ENCODE results near the gene CLCN3.

CLCN3 gene

DNA sequence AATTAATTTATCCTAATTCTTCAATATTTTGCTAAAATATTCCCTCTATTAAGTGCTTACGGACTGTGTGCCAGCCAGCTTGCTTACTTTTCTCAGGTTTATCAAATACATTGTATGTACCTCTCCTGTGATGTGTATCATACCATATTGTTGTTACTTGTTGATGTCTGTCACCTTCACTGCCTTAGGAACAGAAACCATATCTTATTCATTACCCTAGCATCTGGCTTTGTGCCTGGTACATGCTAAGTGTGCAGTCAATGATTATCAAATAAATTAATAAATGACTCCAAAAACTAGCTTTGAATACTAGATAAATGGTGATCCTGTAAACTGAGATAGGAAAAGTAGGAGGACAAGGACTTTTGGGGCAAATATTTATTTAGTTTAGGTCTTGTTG, 6.9 kb downstream of the CLCN3 start:
- H3K27me3 ChIP-seq: no peaks in the 10 kb centered on the region
- TF ChIP-seq, protein P1, sequence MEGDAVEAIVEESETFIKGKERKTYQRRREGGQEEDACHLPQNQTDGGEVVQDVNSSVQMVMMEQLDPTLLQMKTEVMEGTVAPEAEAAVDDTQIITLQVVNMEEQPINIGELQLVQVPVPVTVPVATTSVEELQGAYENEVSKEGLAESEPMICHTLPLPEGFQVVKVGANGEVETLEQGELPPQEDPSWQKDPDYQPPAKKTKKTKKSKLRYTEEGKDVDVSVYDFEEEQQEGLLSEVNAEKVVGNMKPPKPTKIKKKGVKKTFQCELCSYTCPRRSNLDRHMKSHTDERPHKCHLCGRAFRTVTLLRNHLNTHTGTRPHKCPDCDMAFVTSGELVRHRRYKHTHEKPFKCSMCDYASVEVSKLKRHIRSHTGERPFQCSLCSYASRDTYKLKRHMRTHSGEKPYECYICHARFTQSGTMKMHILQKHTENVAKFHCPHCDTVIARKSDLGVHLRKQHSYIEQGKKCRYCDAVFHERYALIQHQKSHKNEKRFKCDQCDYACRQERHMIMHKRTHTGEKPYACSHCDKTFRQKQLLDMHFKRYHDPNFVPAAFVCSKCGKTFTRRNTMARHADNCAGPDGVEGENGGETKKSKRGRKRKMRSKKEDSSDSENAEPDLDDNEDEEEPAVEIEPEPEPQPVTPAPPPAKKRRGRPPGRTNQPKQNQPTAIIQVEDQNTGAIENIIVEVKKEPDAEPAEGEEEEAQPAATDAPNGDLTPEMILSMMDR (IDR thresholded peaks at IDR 0.05; ENCODE audit: low read depth, low read length): no peak
- no peak overlapping the region for H3K4me3 ChIP-seq (ENCODE audit: low read depth, low read length)
- H3K36me3 ChIP-seq: no peaks in the 10 kb centered on the region; the same call in 1 of the 2 replicates
- H3K9me3 ChIP-seq: no peaks in the 10 kb centered on the region
- peaks cover 24% of the 10 kb centered on the region for H3K4me1 ChIP-seq
- DNase-seq: no peak

DNA sequence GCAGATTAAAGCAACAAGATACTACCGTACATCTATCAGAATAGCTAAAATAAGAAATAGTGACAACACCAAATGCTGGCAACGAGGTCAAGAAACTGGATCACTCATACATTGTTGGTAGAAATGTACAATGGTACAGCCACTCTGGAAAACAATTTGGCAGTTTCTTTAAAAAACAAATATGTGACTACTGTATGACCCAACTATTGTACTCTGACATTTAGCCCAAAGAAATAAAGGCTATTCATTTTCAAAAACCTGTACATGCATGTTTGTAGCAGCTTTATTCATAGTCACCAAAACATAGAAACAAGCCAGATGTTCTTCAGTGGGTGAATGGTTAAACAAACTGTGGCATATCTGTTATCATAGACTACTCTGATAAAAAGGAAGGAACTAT, 8.2 kb downstream of the CLCN3 start:
- Histone ChIP-seq H3K9me3 (no peaks in the 10 kb centered on the region), H3K36me3 (no peaks in the 10 kb centered on the region; the same call in 1 of the 2 replicates), H3K4me3 (ENCODE audit: low read depth, low read length) (no peak overlapping the region), H3K27me3 (no peaks in the 10 kb centered on the region), H3K4me1 (peaks cover 24% of the 10 kb centered on the region)
- TF ChIP-seq, protein P1 (IDR thresholded peaks at IDR 0.05; ENCODE audit: low read depth, low read length): no peak
- DNase-seq: no peak

DNA sequence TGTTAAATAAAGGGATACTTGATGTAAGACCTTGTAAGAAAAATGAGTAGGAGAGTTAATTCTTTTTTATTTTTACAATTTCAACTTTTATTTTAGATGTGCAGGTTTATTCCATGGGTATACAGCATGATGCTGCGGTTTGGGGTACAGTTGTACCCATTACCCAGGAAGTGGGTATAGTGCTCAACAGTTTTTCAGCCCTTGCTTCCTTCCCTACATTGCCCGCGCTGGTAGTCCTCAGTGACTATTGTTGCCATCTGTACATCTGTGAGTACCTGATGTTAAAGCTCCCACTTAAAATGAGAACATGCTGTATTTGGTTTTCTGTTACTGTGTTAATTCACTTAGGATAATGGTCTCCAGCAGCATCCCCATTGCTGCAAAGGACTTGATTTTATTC, 9.7 kb downstream of the CLCN3 start:
- H3K4me3 ChIP-seq (ENCODE audit: low read depth, low read length): no peak overlapping the region
- TF ChIP-seq, protein P1 (IDR thresholded peaks at IDR 0.05; ENCODE audit: low read depth, low read length): no peak
- peaks cover 29% of the 10 kb centered on the region for H3K4me1 ChIP-seq
- no peaks in the 10 kb centered on the region for H3K27me3 ChIP-seq
- H3K36me3 ChIP-seq: no peaks in the 10 kb centered on the region; the same call in 1 of the 2 replicates
- DNase-seq: no peak
- H3K9me3 ChIP-seq: no peaks in the 10 kb centered on the region

DNA sequence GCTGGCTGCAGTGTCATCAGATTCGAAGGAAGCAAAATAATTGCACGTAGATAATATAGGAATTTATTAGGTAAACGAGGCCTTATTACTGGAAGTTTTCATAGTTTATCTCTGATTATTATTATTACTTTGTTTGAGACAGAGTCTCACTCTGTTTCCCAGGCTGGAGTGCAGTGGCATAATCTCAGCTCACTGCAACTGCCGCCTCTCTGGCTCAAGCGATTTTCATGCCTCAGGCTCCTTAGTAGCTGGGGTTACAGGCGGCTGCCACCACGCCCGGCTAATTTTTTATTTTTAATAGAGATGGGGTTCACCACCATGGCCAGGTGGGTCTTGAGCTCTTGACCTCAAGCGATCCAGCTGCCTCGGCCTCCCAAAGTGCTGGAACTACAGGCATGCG, 12.5 kb downstream of the CLCN3 start:
- Histone ChIP-seq H3K27me3 (no peaks in the 10 kb centered on the region), H3K4me3 (ENCODE audit: low read depth, low read length) (no peak overlapping the region), H3K4me1 (peaks cover 9% of the 10 kb centered on the region; the same call in 1 of the 2 replicates), H3K9me3 (no peaks in the 10 kb centered on the region), H3K36me3 (no peaks in the 10 kb centered on the region; the same call in none of the 2 replicates)
- DNase-seq: no peak
- TF ChIP-seq, protein P1 (IDR thresholded peaks at IDR 0.05; ENCODE audit: low read depth, low read length): no peak

DNA sequence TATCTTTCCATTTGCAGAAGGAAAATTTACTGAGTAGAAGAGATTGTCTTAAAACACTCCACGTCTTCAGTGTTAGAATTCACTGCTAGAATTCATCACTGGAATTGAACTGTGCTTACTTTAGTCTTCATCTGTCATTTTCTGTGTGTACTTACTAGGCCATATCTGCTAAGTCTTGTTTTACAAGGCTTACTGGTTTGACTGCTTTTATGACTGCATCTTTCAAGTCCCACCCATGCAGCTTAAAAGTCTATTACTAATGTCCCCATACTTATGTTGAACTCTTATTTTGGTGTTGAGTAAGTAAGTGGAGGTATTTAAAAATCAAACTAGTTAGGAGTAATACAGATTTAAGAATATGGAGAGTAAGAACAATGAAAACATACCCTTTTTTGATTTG, 14.6 kb downstream of the CLCN3 start:
- DNase-seq: no peak
- H3K9me3 ChIP-seq: no peaks in the 10 kb centered on the region
- H3K27me3 ChIP-seq: no peaks in the 10 kb centered on the region
- peaks cover 6% of the 10 kb centered on the region; the same call in 1 of the 2 replicates for H3K36me3 ChIP-seq
- 0 out of 2 replicates have a peak, but pooled peaks cover 5% of the 10 kb centered on the region for H3K4me1 ChIP-seq
- TF ChIP-seq, protein P1 (IDR thresholded peaks at IDR 0.05; ENCODE audit: low read depth, low read length): no peak
- no peak overlapping the region for H3K4me3 ChIP-seq (ENCODE audit: low read depth, low read length)

DNA sequence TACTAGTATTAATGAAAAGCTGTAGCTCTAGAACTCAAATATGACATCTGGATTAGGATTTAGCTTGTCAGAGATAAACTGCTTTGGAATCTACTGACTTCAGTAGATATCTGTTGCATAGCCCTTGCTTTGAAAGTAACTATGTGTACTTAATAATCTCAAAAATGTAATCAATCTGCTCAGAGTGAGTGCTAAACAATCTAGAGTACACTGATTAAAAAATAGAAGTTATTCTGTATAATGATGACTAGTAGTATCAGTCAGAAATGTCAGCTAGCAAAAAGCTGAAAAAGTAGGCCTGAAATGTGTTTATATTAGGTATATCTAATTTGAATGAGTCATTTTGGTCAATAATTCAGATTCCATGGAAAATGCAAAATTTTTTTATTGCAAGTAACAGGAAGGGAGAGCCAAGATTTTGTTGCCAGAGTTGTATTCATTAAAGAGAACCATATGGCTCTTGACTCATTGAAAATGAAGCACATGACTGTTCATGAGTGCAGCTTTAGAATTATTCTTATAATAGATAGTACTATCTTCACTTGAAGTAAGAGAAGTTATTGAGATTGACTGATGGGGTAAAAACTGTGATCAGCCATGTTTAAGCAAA, 20.0 kb downstream of the CLCN3 start:
- Histone ChIP-seq H3K4me1 (no peaks in the 10 kb centered on the region), H3K9me3 (no peaks in the 10 kb centered on the region), H3K4me3 (ENCODE audit: low read depth, low read length) (no peak overlapping the region), H3K27me3 (no peaks in the 10 kb centered on the region), H3K36me3 (peaks cover 21% of the 10 kb centered on the region)
- TF ChIP-seq, protein P1 (IDR thresholded peaks at IDR 0.05; ENCODE audit: low read depth, low read length): no peak
- no peak for DNase-seq

Measured in BE2C (cell line).